GM12864 (cell line): Measurements from ENCODE around the gene COTL1.

Experiments
- DNase-seq: peaks from one replicate; pipeline ENCODE4 v3.0.0-alpha.2; 2011; ENCODE audit warnings: low read depth
- H3K4me3 ChIP-seq: 2 replicates; pipeline ENCODE4 v1.5.1; 2011; ENCODE audit warnings: mild to moderate bottlenecking, low read depth, low read length, control low read depth
- TF ChIP-seq, protein P1 (sequence below): IDR thresholded peaks from 2 replicates; pipeline ENCODE4 v1.5.1; 2011; ENCODE audit warnings: low read depth, mild to moderate bottlenecking, moderate library complexity, low read length, control low read depth, inconsistent platforms; ENCODE audit errors: missing control alignments

Gene COTL1

DNA sequence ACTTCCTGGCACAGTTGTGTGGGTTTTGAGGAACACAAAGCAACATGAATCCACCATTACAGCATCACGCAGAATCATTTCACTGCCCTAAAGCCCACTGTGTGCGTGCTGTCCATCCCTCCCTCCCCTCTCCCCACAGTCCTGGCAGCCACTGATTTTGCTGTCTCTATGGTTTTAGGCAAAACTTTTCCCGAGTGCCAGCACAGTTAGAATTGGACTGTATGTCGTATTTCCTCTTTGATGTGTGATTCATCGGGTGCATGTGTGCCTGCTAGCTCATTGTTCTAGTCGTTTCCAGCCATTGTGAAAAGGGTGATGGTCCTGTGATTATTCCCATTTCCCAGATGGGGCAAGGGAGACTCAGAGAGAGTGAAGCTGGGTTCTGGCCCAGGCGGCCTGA is 43.1 kb upstream of the COTL1 start:
- no peak for DNase-seq
- H3K4me3 ChIP-seq, result no peak overlapping the region
- TF ChIP-seq, protein P1, sequence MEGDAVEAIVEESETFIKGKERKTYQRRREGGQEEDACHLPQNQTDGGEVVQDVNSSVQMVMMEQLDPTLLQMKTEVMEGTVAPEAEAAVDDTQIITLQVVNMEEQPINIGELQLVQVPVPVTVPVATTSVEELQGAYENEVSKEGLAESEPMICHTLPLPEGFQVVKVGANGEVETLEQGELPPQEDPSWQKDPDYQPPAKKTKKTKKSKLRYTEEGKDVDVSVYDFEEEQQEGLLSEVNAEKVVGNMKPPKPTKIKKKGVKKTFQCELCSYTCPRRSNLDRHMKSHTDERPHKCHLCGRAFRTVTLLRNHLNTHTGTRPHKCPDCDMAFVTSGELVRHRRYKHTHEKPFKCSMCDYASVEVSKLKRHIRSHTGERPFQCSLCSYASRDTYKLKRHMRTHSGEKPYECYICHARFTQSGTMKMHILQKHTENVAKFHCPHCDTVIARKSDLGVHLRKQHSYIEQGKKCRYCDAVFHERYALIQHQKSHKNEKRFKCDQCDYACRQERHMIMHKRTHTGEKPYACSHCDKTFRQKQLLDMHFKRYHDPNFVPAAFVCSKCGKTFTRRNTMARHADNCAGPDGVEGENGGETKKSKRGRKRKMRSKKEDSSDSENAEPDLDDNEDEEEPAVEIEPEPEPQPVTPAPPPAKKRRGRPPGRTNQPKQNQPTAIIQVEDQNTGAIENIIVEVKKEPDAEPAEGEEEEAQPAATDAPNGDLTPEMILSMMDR, result no peak

DNA sequence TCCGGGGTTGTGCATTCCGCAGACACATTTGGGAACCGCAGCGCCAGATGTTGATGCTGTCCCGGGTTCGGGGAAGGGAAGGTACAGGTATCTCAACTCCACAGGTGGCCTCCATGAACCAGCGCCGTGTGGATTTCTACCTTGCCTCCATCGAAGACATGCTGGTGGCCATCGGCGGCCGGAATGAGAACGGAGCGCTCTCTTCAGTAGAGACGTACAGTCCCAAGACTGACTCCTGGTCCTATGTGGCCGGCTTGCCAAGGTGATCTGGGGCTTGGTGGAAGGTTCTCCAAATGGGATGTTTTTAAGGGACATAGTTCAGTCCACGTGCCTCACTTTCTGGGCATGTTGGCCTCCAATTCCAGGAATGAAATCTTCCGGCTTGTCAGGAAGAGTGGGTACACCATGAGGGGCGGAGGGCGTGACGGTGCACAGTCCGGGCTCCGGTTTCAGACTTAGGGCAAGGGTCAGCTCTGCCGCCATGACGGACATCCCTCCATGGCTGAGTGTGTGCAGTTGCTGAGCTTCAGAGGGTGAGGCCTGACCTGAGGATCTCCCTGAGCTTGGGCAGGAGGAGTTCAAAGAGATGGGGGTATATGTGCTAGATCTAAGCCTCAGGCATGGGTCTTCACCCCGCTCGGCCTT is 41.9 kb upstream of the COTL1 start:
- TF ChIP-seq, protein P1, result no peak
- H3K4me3 ChIP-seq, result no peak overlapping the region
- no peak for DNase-seq

DNA sequence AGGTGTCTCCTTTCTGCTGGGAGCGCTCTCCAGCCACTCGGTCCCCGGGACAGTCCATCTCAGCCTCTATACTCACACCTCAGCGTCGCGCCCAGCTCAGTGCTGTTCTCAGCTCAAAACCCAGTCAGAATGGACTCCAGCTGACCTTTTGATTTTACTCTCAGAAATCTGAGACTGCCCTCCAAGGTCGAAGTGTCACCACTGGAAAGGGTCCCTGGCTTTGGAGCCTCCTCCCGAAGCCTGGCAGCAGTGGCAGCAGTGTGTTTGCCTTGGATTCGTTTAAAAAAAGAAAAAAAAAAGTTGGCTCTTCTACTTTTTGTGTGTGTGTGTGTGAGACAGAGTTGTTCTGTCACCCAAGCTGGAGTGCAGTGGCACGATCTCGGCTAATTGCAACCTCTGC is 40.8 kb upstream of the COTL1 start:
- TF ChIP-seq, protein P1, result no peak
- DNase-seq, result no peak
- H3K4me3 ChIP-seq, result no peak overlapping the region

DNA sequence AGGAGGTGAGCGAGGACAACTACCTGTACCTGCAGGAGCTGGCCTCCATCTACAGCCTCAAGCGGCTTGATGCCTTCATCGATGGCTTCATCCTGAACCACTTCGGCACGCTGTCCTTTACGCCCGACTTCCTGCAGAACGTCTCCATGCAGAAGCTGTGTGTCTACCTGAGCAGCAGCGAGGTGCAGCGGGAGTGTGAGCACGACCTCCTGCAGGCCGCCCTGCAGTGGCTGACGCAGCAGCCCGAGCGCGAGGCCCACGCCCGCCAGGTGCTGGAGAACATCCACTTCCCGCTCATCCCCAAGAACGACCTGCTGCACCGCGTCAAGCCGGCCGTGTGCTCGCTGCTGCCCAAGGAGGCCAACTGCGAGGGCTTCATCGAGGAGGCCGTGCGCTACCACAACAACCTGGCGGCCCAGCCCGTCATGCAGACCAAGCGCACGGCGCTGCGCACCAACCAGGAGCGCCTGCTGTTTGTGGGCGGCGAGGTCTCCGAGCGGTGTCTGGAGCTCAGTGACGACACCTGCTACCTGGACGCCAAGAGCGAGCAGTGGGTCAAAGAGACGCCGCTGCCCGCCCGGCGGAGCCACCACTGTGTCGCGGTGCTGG is 39.5 kb upstream of the COTL1 start:
- no peak overlapping the region for H3K4me3 ChIP-seq
- TF ChIP-seq, protein P1, result no peak
- no peak for DNase-seq

DNA sequence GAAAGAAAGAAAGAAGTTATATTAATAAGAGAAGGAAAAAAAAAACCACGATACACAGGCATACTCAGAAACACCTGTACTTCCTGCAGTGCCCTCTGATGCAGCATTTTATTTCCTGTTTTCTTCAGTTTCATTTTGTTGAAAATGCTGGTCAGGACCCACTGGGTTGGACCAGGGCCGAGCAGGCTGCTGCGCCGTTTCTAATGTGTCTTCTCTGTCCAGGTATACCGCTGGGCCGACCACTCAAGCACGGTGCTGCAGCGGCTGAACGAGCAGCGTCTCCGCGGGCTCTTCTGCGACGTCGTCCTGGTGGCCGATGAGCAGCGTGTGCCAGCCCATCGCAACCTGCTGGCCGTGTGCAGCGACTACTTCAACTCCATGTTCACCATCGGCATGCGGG is 38.8 kb upstream of the COTL1 start:
- no peak for DNase-seq
- no peak overlapping the region for H3K4me3 ChIP-seq
- TF ChIP-seq, protein P1, result no peak

DNA sequence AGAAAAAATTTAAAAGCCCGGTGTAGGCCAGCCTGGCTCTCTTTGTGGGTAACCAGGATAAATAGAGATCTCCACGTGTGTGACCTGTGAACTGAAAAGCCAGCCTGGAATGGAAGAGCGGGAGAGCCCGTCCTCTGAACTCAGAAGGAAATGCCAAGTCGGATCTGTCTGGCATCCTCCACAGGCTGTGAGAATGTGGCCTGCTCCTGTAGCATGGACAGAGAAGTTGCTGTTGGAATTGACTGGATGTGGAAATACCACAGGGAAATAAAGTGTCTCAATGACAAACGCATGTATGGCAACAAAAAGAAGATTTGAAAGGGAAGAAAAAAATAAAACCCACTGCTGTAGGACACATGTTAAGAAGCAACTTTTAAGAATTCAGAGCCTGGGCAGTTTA is 37.1 kb upstream of the COTL1 start:
- DNase-seq, result no peak
- no peak overlapping the region for H3K4me3 ChIP-seq
- TF ChIP-seq, protein P1, result no peak

DNA sequence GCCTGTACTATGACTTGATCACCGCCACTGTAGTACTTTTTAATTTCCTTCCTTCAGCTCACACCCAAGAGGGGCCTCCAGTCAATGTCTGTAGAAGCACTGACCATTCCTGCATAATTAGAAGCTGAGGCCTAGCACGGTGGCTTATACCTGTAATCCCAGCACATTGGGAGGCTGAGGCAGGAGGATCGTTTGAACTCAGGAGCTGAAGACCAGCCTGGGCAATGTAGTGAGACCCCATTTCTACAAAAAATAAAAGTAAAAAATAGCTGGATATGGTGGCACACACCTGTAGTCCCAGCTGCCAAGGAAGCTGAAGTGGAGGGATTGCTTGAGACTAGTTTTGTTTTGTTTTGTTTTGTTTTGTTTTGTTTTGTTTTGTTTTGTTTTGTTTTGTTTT is 36.4 kb upstream of the COTL1 start:
- TF ChIP-seq, protein P1, result no peak

More for the DNA sequence above, 36.4 kb upstream of the COTL1 start:
- no peak for DNase-seq
- no peak overlapping the region for H3K4me3 ChIP-seq
